Stimulated activated CD4-positive, alpha-beta T cell treated with anti-CD3 and anti-CD28 coated beads, Interleukin-15, amount 100 ng/mL, for 1 hour (primary cell): ENCODE data around the gene TNFRSF18.
"Not testable (repeated sequence)": the region's sequence is repeated elsewhere in the genome, so short reads cannot be mapped to it uniquely, and the experiment has no call there.

Experiments used
- DNase-seq, 2 donors: peaks; one replicate each; pipeline ENCODE4 v3.0.0-alpha.2; 2020; ENCODE audit warnings: low read depth in 1 of 2, low spot score in 1 of 2

TNFRSF18 gene

GRCh38 chr1:1199141-1199960 lies 7.0 kb downstream of the TNFRSF18 start:
- no peak for DNase-seq

- no peak for DNase-seq
Measured at GRCh38 chr1:1198423-1199140, 7.8 kb downstream of the TNFRSF18 start.

DNA sequence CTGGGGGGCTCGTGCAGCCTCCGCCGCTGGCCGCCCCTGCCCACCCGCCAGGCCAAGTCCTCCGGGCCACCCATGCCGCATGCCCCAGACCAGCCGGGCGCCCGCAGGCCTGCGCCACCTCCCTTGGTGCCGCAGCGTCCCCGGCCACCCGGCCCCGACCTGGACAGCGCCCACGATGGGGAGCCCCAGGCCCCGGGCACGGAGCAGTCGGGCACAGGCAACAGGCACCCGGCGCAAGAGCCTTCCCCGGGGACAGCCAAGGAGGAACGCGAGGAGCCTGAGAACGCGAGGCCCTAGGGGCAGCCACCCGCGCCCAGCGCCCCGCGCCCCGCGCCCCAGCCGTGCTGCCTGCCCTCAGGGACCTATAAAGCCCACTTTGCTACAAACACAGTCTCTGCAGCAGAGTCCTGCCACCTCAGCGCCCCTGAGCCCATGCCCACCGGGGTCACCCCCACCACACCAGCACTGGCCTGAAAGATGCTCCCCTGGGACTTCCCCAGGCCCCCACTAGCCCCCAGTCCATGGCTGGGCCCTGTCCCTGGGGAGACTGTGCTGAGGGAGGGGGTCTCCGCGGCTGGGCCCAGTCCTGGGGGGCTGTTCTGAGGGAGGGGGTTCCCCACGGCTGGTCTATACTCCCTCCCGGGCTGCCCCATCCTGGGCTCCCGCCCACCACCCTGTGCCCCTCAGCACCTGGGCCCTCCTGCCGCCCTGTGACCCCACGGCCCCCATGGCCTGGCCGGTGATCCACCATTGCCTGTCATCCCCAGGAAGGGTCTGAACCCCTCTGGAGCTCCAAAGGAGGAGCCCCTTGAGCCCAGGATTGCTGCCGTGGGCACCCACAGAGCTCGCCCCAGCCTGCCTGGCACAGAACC lies 8.6 kb downstream of the TNFRSF18 start:
- DNase-seq: no peak

DNA sequence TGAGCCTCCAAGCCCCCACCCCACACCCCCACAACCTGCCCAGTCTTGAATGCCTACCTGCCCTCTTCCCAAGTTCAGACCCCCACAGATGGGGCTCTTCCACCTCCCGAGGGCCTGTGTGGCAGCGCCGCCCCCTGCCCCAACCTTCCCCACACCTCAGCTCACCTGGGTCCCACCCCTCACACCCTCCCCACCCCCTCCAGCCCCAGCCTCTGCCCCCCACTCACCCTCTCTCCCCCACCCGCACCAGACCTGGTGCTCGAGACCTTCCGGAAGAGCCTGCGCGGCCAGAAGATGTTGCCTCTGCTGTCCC lies 9.2 kb downstream of the TNFRSF18 start:
- DNase-seq: no peak

DNA sequence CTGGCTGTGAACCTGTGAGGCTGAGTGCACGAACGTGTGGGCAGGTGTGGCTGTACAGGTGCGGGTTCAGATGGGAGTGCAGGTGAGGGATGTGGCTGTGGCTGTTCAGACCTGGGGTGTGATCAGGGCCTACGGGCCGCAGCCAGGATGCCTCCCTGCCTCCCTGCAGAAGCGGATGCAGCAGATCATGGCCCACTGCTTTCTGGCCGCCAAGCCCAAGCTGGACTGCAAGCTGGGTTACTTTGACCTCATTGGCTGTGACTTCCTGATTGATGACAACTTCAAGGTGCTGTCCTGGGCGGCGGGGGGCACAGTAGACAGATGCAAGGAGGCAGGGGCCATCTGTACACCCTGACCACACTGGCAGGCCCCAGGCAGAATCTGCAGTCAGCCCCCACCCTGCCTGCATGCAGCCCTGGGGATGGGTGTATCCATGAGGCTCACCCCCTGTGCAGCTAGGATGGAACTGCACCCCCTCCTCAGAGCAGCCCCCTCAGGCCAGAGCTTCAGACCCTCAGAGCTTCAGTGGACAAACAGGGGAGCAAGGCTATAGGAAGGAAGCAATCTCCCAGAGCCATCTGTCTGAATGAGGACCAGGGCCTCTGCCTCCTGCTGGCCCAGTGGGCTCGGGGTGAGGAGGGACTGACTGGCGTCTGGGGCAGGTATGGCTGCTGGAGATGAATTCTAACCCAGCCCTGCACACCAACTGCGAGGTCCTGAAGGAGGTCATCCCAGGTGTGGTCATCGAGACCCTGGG lies 9.8 kb downstream of the TNFRSF18 start:
- DNase-seq: no peak

- not testable (repeated sequence) for DNase-seq
Measured at GRCh38 chr1:1195726-1196125, 10.7 kb downstream of the TNFRSF18 start.

DNA sequence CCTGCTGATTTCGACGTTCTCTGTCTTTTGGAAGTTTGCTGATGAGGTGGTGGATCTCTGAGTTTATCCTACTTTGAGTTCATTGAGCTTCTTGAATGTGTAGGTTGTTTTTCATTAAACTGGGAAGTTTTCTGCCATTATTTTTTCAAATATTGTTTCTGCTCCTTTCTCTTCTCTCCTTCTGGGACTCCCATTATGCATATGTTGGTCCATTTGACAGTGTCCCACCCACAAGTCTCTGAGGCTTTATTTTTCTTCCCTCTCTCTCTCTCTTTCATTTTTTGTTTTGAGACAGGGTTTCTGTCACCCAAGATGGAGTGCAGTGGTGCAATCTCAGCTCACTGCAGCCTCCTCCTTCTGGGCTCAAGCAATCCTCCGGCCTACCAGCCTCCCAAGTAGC lies 11.7 kb downstream of the TNFRSF18 start:
- DNase-seq: no peak

GRCh38 chr1:1191734-1192133 lies 14.7 kb downstream of the TNFRSF18 start:
- no peak for DNase-seq

- no peak for DNase-seq
Measured at GRCh38 chr1:1189111-1189510, 17.3 kb downstream of the TNFRSF18 start.

DNA sequence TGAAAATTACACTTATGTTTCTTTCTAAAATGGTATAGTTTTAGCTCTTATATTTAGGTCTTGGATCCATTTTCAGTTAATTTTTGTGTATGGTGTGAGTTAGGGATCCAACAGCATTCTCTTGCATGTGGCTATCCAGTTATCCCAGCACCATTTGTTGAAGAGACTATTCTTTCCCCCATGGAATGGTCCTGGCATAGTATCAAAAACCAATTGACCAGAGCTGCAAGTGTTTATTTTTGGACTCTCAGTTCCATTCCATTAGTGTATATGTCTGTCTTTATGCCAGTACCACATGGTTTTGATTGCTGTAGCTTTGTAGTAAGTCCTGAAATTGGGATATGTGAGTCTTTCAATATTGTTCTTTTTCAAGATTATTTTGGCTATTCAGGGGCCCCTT lies 18.5 kb downstream of the TNFRSF18 start:
- no peak for DNase-seq

DNA sequence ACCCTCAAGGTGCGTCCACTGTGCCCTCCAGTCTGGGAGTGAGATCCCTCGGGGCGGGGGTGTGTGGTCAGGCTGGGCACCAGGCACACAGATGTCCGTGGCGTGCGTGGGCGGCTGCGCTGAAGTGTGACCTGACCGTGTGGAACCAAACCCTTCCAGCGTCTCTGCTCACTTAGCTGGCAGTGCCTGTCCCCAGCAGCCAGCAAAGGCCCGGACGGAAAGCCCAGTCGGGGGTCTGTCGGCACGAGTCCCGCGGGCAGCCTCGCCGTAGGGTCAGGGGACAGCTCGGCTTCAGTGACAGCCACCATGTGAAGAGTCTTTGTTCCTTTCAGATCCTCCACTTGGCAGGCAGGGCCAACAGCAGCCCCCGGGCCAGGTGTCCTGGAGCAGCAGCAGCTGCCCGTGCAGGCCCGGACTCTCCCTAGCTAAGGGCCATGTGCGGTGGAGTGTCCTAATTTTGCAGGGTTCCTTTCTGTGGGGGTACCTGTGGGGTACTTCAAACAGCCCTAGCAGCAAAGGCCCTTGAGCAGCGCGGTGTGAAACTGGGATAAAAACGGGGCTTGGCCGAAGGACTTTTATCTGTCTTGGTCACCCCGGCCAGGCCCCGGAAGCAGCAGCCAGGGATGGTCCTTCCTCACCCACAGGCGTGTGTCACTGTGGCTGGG lies 21.2 kb downstream of the TNFRSF18 start:
- DNase-seq: no peak

DNA sequence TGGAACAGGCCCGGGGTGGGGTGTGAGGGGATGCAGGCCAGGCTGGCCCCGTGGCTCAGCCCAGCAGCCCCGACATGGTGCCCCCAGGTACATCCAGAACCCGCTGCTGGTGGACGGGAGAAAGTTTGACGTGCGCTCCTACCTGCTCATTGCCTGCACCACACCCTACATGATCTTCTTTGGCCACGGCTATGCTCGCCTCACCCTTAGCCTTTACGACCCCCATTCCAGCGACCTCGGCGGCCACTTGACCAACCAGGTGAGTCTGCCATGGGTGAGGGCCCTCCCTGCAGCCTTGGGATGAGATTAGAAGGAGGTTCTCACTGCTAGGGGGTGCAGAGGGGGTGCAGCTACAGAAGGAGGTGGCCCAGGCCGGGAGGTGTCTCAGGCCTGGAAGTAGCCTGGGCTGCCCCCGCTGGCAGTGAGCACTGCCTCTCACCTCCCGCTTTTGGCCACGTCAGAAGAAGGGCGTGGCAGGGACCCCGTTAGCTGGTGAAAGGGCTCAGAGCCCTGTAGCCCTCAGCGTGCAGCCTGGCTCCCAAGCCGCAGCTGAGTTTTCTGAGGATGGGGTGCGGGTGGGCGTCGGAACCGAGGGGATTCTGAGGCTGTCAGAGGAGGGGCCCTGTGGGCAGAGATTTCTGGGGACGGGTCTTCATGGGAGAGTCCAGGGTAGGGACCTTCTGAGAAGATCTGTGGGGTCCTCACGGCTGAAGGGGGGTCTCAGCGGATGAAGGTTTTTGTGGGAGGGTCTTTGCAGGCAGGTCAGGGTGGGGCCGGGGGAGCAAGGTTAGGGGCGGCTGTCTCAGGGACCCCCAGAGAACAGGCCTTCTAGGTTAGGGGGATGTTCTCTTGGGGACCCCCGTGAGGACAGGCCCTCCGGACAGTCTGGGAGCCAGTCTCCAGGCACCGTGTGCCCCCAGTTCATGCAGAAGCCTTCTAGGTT lies 22.3 kb downstream of the TNFRSF18 start:
- no peak for DNase-seq

DNA sequence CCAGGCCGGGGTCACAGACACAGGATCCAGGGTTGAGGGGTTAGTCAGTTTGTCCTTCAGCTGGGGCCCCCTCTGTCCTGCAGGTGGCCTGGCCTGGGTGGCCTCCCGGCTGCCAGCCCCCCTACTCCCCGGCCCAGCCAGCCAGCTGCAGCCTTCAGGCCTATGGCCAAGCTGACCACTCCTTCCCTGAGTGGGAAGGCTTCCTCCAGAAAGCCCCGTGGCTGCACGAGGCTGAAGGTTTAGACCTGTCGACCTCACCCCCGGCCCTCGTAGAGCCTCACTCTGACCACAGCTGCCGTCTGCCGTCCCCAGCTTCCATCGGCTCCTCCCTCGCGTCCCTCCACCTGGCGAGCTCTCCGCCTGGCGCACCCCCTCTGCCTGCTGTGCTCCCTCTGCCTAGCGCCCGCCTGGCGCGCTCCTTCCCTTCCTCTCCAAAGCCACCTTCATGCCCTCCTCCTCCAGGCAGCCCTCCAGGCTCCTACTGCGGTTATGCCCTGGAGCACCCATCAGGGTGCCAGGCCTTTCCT lies 23.1 kb downstream of the TNFRSF18 start:
- no peak for DNase-seq

DNA sequence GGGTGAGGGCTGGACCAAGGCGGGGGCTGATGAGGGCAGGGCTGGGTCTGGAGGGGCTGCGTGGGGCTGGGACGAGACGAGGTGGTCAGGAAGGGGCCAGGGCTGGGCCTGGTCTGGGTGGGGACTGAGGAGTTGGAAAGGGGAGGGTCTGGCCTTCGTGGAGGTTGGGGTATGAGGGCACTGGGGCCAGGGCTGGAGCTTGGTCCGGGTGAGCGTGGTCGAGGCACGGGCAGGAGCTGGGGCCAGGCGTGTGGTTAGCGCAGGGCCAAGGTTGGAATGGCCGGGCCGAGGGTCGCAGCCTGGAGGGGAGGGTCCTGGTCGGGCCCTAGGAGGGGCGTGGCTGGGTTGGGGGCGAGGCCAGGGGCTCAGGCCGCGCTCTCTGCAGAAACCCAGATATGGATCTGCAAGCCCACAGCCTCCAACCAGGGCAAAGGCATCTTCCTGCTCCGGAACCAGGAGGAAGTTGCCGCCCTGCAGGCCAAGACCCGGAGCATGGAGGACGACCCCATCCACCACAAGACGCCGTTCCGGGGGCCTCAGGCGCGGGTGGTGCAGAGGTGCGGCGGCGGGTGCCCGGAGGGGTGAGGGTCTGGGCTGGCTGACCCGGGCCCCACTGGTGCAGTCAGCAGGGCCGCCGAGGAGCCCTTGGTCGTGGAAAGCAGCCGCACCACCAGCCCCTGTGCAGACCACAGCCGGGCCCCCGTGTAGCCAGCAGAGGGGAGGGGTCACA lies 23.7 kb downstream of the TNFRSF18 start:
- DNase-seq: no peak

DNA sequence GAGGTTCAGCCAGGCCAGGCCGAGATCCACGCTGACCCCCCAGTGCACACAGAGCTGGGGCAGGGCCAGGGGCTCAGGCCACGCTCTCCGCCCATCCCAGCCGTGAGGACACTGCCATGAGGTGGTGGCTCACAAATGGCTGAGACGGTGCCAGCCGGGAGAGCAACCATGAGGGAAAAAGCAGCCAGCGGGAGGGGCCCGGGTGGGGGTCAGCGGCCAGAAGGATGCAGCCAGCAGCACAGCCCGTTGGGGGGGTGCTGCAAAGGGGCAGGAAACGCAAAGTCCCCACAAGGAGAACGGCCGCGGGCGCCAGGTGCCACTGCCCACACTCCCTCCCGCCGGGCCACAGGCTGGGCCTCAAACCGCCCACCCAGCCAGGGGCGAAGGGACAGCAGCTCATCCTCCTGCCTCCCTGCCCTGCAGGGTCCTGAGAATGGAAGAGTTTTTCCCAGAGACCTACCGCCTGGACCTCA lies 24.4 kb downstream of the TNFRSF18 start:
- DNase-seq: no peak

DNA sequence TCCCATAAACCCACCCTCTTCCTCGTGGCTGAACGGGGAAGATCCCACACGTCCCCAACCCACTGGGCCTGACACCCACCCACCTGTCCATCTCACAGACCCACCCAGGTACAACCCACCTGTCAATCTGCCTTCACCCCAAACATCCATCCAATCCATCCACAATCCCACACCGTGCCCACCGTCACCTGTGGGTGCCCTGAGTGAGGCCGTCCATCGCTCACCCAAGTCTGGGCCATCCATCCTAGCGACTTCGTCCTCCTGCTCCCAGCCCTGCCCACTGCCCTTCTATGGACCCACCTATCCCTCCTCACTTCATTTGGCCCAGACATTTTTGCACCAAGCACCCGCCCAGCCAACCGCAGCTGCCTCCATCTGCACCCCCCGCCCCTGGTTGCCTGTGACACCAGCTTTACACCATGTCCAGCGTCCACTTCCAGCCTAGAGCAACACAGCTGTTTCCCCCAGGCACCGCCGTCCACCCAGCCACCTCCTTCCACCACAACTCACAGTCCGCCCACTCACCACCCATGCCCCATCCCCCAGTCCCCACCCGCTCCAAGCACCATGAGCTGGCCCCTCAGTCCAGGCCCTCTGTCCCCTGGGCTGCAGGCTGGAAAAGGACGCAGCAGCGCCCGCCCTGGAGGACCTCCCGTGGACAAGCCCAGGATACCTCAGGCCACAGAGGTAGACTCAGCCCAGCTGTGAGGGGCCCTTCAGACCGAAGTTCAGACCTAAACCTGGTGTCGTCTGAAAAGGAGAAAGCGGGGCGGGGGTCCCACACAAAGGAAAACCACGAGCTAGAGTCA lies 25.1 kb downstream of the TNFRSF18 start:
- no peak for DNase-seq

- DNase-seq: no peak
Measured at GRCh38 chr1:1179983-1180861, 26.2 kb downstream of the TNFRSF18 start.
